Activated CD4-positive, alpha-beta T cell treated with anti-CD3 and anti-CD28 coated beads, Interleukin-2, amount 10 ng/mL, durations not matched to agents 24 days and 14 days (primary cell): Measurements from ENCODE around the gene PKP4. TPM values are rescaled to one million over a fixed set of nuclear protein-coding genes. Genes with fewer than 3 reads are reported as not detected.

Experiments used
- DNase-seq: peaks from one replicate; pipeline ENCODE4 v3.0.0; 2022
- H3K27ac Mint-ChIP-seq: one replicate; pipeline ENCODE4 v1.8.0; 2022; ENCODE audit warnings: mild to moderate bottlenecking, mixed read lengths
- H3K27me3 Mint-ChIP-seq: one replicate; pipeline ENCODE4 v1.8.0; 2022; ENCODE audit warnings: mixed read lengths
- H3K36me3 Mint-ChIP-seq: one replicate; pipeline ENCODE4 v1.8.0; 2022; ENCODE audit warnings: low read depth, mild to moderate bottlenecking, mixed read lengths
- H3K4me1 Mint-ChIP-seq: one replicate; pipeline ENCODE4 v1.8.0; 2021; ENCODE audit warnings: mixed read lengths
- H3K4me3 Mint-ChIP-seq: one replicate; pipeline ENCODE4 v1.8.0; 2022; ENCODE audit warnings: mild to moderate bottlenecking, moderate library complexity, mixed read lengths
- H3K9me3 Mint-ChIP-seq: one replicate; pipeline ENCODE4 v1.8.0; 2021; ENCODE audit warnings: mixed read lengths
- intact Hi-C: fragments of 100-400 bp; cut with micrococcal nuclease; formaldehyde crosslinking; loops from one replicate; pipeline ENCODE4 v1.15.1; 2023
- total RNA-seq: library from RNA; stranded (reverse); gene quantifications from 2 replicates; pipeline ENCODE4 v1.2.3, GENCODE V29; 2022

Gene PKP4
- total RNA-seq, 1 donor from 2014 or later: 32.6 TPM

DNA sequence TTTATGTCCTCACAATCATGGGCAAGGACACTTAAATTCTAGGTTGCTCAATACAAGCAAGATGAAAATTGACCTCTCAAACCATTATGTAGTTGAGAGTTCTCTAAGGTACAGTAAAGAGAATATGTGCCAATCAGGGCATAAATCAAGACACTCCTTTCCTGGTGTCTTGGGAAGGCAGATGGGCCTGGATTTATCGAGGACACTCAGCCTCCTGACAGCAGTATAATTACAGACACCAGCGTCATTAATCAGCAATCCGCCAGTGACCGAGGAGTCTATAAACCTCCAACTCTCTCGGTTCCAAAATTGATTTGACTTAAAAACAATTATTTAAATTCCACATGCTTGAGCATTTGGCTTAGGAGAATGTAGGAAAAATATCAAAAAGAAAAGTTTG, 262.7 kb downstream of the PKP4 start:
- no peaks in the 10 kb centered on the region for H3K4me1 Mint-ChIP-seq
- H3K9me3 Mint-ChIP-seq: no peaks in the 10 kb centered on the region
- intact Hi-C loops: no loop called here
- DNase-seq: no peak
- H3K4me3 Mint-ChIP-seq: no peak overlapping the region
- H3K27me3 Mint-ChIP-seq: no peaks in the 10 kb centered on the region
- H3K27ac Mint-ChIP-seq: no peak overlapping the region
- H3K36me3 Mint-ChIP-seq: no peaks in the 10 kb centered on the region

GRCh38 chr2:158722266-158723105, 265.7 kb downstream of the PKP4 start:
- no peaks in the 10 kb centered on the region for H3K9me3 Mint-ChIP-seq
- intact Hi-C loops: no loop called here
- H3K36me3 Mint-ChIP-seq: no peaks in the 10 kb centered on the region
- H3K4me1 Mint-ChIP-seq: no peaks in the 10 kb centered on the region
- DNase-seq: no peak
- no peaks in the 10 kb centered on the region for H3K27me3 Mint-ChIP-seq
- no peak overlapping the region for H3K27ac Mint-ChIP-seq
- H3K4me3 Mint-ChIP-seq: no peak overlapping the region

- Mint-ChIP-seq H3K36me3 (no peaks in the 10 kb centered on the region), H3K27me3 (no peaks in the 10 kb centered on the region), H3K4me3 (no peak overlapping the region), H3K4me1 (no peaks in the 10 kb centered on the region), H3K9me3 (no peaks in the 10 kb centered on the region), H3K27ac (no peak overlapping the region)
- intact Hi-C loops: no loop called here
- DNase-seq: no peak
Observed at GRCh38 chr2:158723181-158723838, 266.6 kb downstream of the PKP4 start.

- Mint-ChIP-seq H3K4me3 (no peak overlapping the region), H3K27ac (no peak overlapping the region), H3K9me3 (no peaks in the 10 kb centered on the region), H3K4me1 (no peaks in the 10 kb centered on the region), H3K27me3 (no peaks in the 10 kb centered on the region), H3K36me3 (no peaks in the 10 kb centered on the region)
- DNase-seq: no peak
- intact Hi-C loops: no loop called here
Observed at GRCh38 chr2:158723921-158724802, 267.4 kb downstream of the PKP4 start.

DNA sequence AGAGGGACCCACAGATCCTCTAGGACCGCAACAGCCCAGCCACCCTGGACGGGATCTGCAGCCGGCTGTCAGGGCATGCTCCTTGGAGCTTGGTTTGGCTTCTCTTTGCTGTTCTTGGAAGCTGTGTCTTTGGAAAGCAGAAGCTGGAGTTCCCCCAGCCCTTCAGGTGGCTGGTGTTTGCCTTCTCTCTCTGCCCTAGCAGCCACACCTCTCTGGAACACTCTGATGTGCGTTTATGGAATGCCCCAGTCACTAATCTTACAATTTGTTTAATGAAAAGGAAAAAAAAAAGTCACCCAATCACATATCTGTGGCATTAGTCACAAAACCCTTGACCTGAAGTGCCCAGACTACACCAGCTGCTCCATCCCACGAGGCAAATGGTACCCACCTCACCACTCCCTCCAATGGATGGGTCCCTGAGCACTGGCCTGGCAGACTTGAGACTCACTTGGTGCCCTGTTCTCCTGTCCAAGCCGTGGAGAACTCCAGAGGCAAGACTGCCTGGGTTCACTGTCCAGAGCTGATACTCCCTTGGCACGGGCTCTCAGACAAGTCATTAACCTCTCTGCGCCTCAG, 268.1 kb downstream of the PKP4 start:
- Mint-ChIP-seq H3K27ac (no peak overlapping the region), H3K9me3 (no peaks in the 10 kb centered on the region), H3K27me3 (no peaks in the 10 kb centered on the region), H3K36me3 (no peaks in the 10 kb centered on the region), H3K4me3 (no peak overlapping the region), H3K4me1 (no peaks in the 10 kb centered on the region)
- DNase-seq: no peak
- intact Hi-C loops: no loop called here

GRCh38 chr2:158725441-158725891, 268.7 kb downstream of the PKP4 start:
- intact Hi-C loops: no loop called here
- no peaks in the 10 kb centered on the region for H3K9me3 Mint-ChIP-seq

DNA sequence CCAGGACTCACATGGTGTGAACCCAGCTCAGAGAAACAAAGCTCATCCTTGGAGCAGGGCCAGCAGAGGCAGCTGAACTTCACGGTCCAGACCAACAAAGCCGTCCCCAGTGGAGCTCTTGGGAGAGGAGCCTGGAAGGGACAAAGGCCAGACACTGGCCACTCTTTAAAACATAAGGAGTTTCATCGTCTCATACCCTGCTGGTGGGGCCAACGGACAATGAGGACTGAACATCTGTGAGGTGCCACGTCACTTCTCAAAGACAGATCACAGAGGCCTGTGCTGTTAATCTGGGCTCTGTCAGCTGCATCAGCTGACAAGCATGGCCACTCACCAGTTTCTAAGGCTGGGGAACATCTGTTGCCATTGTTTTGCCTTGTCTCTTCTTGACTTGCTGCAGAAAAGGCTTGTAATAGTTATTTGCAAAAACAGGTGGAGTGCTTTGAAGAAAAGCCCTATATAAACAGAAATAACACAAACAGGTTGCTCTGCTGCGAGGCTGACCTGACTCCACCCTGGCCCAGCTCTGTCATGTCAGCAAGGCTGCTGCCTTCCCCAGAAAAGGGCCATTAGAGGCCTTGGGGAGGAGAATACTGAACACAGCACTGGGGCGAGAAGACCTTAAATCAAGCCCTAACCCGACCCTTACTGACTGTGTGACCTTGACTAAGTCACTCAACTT, 270.3 kb downstream of the PKP4 start:
- Mint-ChIP-seq H3K9me3 (no peaks in the 10 kb centered on the region), H3K4me1 (no peaks in the 10 kb centered on the region), H3K27me3 (no peaks in the 10 kb centered on the region), H3K36me3 (no peaks in the 10 kb centered on the region), H3K27ac (no peak overlapping the region), H3K4me3 (no peak overlapping the region)
- DNase-seq: no peak
- intact Hi-C loops: no loop called here

More at GRCh38 chr2:158725441-158725891, 268.7 kb downstream of the PKP4 start:
- H3K27ac Mint-ChIP-seq: no peak overlapping the region
- no peaks in the 10 kb centered on the region for H3K27me3 Mint-ChIP-seq
- no peaks in the 10 kb centered on the region for H3K4me1 Mint-ChIP-seq
- no peak for DNase-seq
- H3K36me3 Mint-ChIP-seq: no peaks in the 10 kb centered on the region
- H3K4me3 Mint-ChIP-seq: no peak overlapping the region

DNA sequence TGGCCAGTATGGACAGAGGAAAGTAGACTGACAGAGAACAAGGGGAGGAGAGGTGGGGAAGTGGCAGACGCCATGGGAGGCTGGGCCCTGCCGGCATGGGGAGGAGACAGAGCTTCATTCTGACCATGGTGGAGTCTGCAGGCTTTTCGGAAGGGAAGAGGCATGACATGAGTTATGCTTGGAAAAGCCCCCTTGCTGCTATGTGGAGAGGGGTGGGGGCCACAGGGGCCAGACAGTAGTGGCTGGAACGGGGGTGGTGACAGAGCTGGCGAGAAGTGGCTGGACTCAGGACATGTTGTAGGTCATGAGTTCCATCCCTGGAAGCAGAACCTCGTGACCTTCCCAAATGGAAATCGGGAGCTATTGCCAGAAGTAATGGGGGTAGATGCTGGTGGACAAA, 271.7 kb downstream of the PKP4 start:
- no peak for DNase-seq
- H3K27ac Mint-ChIP-seq: no peak overlapping the region

GRCh38 chr2:158729451-158729850, 272.7 kb downstream of the PKP4 start:
- Mint-ChIP-seq H3K4me1 (no peaks in the 10 kb centered on the region), H3K4me3 (no peak overlapping the region), H3K27me3 (peaks cover 2% of the 10 kb centered on the region), H3K36me3 (no peaks in the 10 kb centered on the region), H3K27ac (no peak overlapping the region), H3K9me3 (no peaks in the 10 kb centered on the region)
- intact Hi-C loops: no loop called here
- DNase-seq: no peak

More for the DNA sequence above, 271.7 kb downstream of the PKP4 start:
- Mint-ChIP-seq H3K36me3 (no peaks in the 10 kb centered on the region), H3K4me1 (no peaks in the 10 kb centered on the region), H3K4me3 (no peak overlapping the region), H3K9me3 (no peaks in the 10 kb centered on the region), H3K27me3 (peaks cover 2% of the 10 kb centered on the region)
- intact Hi-C loops: no loop called here

GRCh38 chr2:158729873-158730620, 273.3 kb downstream of the PKP4 start:
- no peak for DNase-seq
- Mint-ChIP-seq H3K4me1 (no peaks in the 10 kb centered on the region), H3K9me3 (no peaks in the 10 kb centered on the region), H3K36me3 (no peaks in the 10 kb centered on the region), H3K27ac (no peak overlapping the region), H3K4me3 (no peak overlapping the region), H3K27me3 (peaks cover 2% of the 10 kb centered on the region)
- intact Hi-C loops: no loop called here

GRCh38 chr2:158730621-158731140, 273.9 kb downstream of the PKP4 start:
- intact Hi-C loops: no loop called here
- H3K4me1 Mint-ChIP-seq: no peaks in the 10 kb centered on the region
- no peaks in the 10 kb centered on the region for H3K36me3 Mint-ChIP-seq
- DNase-seq: no peak
- H3K27me3 Mint-ChIP-seq: peaks cover 2% of the 10 kb centered on the region
- no peaks in the 10 kb centered on the region for H3K9me3 Mint-ChIP-seq
- no peak overlapping the region for H3K4me3 Mint-ChIP-seq
- H3K27ac Mint-ChIP-seq: no peak overlapping the region

DNA sequence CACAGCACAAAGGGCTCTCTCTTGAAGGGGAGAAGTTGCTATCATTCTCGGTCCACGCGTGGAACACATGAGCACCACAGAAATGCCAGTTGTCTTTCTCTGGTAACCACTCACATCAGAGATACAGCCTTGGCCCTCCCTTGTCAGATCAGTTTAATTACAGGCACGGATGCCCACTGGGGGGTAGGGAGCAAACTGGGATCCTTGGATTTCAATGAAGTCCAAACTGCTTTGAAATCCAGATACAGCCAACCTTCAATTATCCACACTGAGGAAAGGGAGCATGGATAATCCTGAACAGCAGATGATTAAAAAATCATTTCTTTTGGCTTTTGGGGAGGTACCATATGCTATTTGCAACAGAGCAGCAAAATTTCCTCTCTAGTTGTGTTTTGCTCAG, 274.6 kb downstream of the PKP4 start:
- Mint-ChIP-seq H3K4me3 (no peak overlapping the region), H3K27ac (no peak overlapping the region), H3K4me1 (no peaks in the 10 kb centered on the region), H3K27me3 (peaks cover 3% of the 10 kb centered on the region), H3K9me3 (no peaks in the 10 kb centered on the region), H3K36me3 (no peaks in the 10 kb centered on the region)
- no peak for DNase-seq
- intact Hi-C loops: no loop called here
